Activated T-cell treated with anti-CD3 and anti-CD28 coated beads, Interleukin-2, amount 50 U/mL, for 72 hours (primary cell): ENCODE measurements around the gene MSRB1. TPM values are rescaled to one million over a fixed set of nuclear protein-coding genes. Genes with fewer than 3 reads are reported as not detected.

Experiments
- ATAC-seq, 2 donors: fragments of 150-1000 bp; cut with Tn5 transposase; replicated peaks in 1 of 2; 2 replicates each; pipeline ENCODE4 v1.10.0; 2021; ENCODE audit warnings: moderate library complexity in 2 of 2, mild to moderate bottlenecking in 1 of 2
- DNase-seq, 2 donors: peaks; one replicate each; pipeline ENCODE4 v3.0.0; 2021 to 2022; ENCODE audit warnings: mixed read lengths in 1 of 2
- H3K27ac Mint-ChIP-seq: one replicate; pipeline ENCODE4 v1.8.0; 2022; ENCODE audit warnings: mild to moderate bottlenecking, moderate library complexity, mixed read lengths
- H3K27me3 Mint-ChIP-seq: one replicate; pipeline ENCODE4 v1.8.0; 2022; ENCODE audit warnings: low read depth, mixed read lengths
- H3K36me3 Mint-ChIP-seq, 2 donors: one replicate each; pipeline ENCODE4 v1.8.0; 2022; ENCODE audit warnings: mixed read lengths in 2 of 2, mild to moderate bottlenecking in 1 of 2; ENCODE audit not compliant: insufficient read depth in 2 of 2
- H3K4me1 Mint-ChIP-seq: one replicate; pipeline ENCODE4 v1.8.0; 2022; ENCODE audit warnings: low read depth, mixed read lengths
- H3K4me3 Mint-ChIP-seq, 2 donors: one replicate each; pipeline ENCODE4 v1.8.0; 2022; ENCODE audit warnings: mild to moderate bottlenecking in 2 of 2, mixed read lengths in 2 of 2, moderate library complexity in 2 of 2
- H3K9me3 Mint-ChIP-seq, 2 donors: one replicate each; pipeline ENCODE4 v1.8.0; 2022; ENCODE audit warnings: mixed read lengths in 2 of 2
- total RNA-seq, 2 donors: library from RNA; stranded (reverse); gene quantifications; one replicate each; pipeline ENCODE4 v1.2.3, GENCODE V29; 2022

The MSRB1 gene
- total RNA-seq, 2 donors from 2014 or later = 17.9 to 18.8 TPM

DNA sequence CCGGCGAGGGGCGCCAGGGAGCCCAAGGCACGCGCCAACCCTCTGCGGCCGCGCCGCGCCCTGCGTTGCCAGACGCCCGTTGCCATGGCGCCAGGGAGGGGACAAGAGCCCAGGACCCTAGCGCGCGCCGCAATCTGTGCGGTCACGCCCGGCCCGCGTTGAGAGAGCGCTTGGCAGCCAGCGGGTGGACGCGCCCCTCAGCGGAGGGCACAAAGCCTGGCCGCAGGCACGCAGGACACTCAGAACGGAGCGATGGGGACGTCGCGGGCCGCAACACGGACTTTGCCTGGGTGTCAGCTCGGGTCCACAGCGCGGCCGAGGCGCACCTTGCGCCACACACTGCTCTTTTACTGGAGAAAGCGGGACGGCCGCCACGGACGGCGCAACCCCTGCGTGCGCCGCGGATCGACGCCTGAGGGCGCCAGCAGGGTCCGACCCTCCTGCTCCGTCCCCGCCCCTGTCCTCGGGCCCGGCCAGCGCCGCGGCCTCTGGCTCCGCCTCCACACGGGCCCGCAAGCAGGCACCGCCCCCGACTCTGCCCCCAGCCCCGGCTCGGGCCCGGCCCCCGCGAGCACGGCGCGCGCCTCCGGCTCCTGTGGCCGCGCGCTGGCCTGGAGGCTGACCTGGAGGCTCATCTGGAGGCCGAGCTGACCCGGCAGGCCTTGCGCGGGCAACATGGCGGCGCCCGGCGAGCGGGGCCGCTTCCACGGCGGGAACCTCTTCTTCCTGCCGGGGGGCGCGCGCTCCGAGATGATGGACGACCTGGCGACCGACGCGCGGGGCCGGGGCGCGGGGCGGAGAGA, 40.7 kb upstream of the MSRB1 start, which contains the start of gene GFER:
Gene GFER (plus strand): TSS at position 650 of the 803 bp plus-strand sequence. CDS start 26 bp downstream, at position 676.
- Mint-ChIP-seq H3K9me3 (no peaks in the 10 kb centered on the region), H3K4me3 (peak within 1 kb of the TSS; percentile 85 to 89), H3K36me3 (peaks cover 0 to 4% of the 10 kb centered on the region in 2 donors), H3K4me1 (peaks cover 32% of the 10 kb centered on the region), H3K27ac (no peak within 1 kb of the TSS), H3K27me3 (peaks cover 33% of the 10 kb centered on the region)
- ATAC-seq (peak; percentile 85 to 91), DNase-seq (peak; percentile 86 to 88)

DNA sequence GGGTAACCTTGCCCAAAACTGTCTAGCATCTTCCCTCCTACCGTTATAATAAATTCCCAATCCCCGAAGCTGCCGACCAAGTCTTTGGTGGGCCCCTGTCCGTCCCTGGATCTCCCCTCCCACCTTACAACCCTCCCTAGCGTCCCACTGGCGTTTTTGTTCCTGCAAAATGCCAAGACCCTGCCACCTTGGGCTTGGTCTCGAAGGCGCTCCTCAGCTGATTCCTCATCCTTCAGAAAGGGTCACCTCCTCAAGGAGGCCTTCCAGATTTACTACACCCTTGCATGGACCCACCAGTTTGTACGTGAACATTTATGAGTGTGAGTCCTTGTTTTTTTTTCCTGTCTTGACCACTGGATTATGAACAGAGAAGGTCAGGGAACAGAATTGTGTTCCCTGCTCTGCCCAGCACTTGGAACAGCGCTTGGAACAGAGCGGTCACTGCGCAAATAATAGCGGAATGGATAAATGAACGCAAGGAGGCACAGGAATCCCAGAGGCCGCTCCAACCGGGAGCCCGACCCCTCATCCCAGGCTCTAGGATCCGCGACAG, 40.1 kb upstream of the MSRB1 start:
- no peak for ATAC-seq
- H3K9me3 Mint-ChIP-seq = no peaks in the 10 kb centered on the region
- H3K27ac Mint-ChIP-seq = no peak overlapping the region

GRCh38 chr16:1982013-1982433, 39.0 kb upstream of the MSRB1 start:
- no peak overlapping the region for H3K27ac Mint-ChIP-seq
- peaks cover 2 to 4% of the 10 kb centered on the region in 2 donors for H3K36me3 Mint-ChIP-seq
- DNase-seq (no peak), ATAC-seq (no peak)
- peaks cover 32% of the 10 kb centered on the region for H3K4me1 Mint-ChIP-seq
- peaks cover 28% of the 10 kb centered on the region for H3K27me3 Mint-ChIP-seq
- no peaks in the 10 kb centered on the region for H3K9me3 Mint-ChIP-seq
- no peak overlapping the region for H3K4me3 Mint-ChIP-seq

More for the DNA sequence above, 40.1 kb upstream of the MSRB1 start:
- peaks cover 32% of the 10 kb centered on the region for H3K4me1 Mint-ChIP-seq
- H3K27me3 Mint-ChIP-seq = peaks cover 28% of the 10 kb centered on the region
- H3K4me3 Mint-ChIP-seq = peak overlapping the region; percentile 85 to 89
- H3K36me3 Mint-ChIP-seq = peaks cover 0 to 4% of the 10 kb centered on the region in 2 donors
- no peak for DNase-seq

- peaks cover 32% of the 10 kb centered on the region for H3K4me1 Mint-ChIP-seq
- peak in 1 of 2 donors; percentile 11 for ATAC-seq
- H3K27me3 Mint-ChIP-seq = peaks cover 28% of the 10 kb centered on the region
- H3K4me3 Mint-ChIP-seq = peak within 1 kb of the TSS in 1 of 2 donors; percentile 89
- no peak within 1 kb of the TSS for H3K27ac Mint-ChIP-seq
- DNase-seq = no peak
- peaks cover 2% of the 10 kb centered on the region in 2 donors for H3K36me3 Mint-ChIP-seq
- no peaks in the 10 kb centered on the region for H3K9me3 Mint-ChIP-seq
These were observed 38.4 kb upstream of the MSRB1 start, which contains the start of gene NOXO1 for GRCh38 chr16:1981398-1981836. NOXO1 (minus strand) TSS chr16:1981469; CDS start chr16:1981179, 290 bp downstream.

DNA sequence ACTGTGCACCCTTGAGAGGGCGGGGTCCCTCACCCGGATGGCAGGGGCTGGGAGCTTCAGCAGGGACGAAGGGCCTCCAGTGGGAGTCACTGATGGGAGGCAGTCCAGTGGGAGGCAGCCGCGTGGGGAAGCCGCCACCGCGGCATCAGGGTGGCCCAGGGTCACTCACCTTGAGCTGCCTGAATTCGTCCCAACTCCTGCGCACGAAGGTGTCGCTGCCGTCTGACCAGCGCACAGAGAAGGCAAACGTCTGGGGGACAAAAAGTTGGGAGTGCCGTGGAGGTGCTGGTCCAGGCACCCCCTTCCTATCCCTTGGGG, 37.7 kb upstream of the MSRB1 start:
- H3K4me1 Mint-ChIP-seq = peaks cover 32% of the 10 kb centered on the region
- no peaks in the 10 kb centered on the region for H3K9me3 Mint-ChIP-seq
- no peak overlapping the region for H3K4me3 Mint-ChIP-seq
- DNase-seq (no peak), ATAC-seq (no peak)
- no peak overlapping the region for H3K27ac Mint-ChIP-seq
- H3K36me3 Mint-ChIP-seq = peaks cover 0 to 2% of the 10 kb centered on the region in 2 donors
- peaks cover 28% of the 10 kb centered on the region for H3K27me3 Mint-ChIP-seq

- no peaks in the 10 kb centered on the region for H3K9me3 Mint-ChIP-seq
- H3K36me3 Mint-ChIP-seq = peaks cover 0 to 2% of the 10 kb centered on the region in 2 donors
- no peak overlapping the region for H3K27ac Mint-ChIP-seq
- ATAC-seq = no peak
- peaks cover 28% of the 10 kb centered on the region for H3K27me3 Mint-ChIP-seq
- peaks cover 30% of the 10 kb centered on the region for H3K4me1 Mint-ChIP-seq
- no peak for DNase-seq
- no peak overlapping the region for H3K4me3 Mint-ChIP-seq
These were observed 37.2 kb upstream of the MSRB1 start for GRCh38 chr16:1980030-1980769.

DNA sequence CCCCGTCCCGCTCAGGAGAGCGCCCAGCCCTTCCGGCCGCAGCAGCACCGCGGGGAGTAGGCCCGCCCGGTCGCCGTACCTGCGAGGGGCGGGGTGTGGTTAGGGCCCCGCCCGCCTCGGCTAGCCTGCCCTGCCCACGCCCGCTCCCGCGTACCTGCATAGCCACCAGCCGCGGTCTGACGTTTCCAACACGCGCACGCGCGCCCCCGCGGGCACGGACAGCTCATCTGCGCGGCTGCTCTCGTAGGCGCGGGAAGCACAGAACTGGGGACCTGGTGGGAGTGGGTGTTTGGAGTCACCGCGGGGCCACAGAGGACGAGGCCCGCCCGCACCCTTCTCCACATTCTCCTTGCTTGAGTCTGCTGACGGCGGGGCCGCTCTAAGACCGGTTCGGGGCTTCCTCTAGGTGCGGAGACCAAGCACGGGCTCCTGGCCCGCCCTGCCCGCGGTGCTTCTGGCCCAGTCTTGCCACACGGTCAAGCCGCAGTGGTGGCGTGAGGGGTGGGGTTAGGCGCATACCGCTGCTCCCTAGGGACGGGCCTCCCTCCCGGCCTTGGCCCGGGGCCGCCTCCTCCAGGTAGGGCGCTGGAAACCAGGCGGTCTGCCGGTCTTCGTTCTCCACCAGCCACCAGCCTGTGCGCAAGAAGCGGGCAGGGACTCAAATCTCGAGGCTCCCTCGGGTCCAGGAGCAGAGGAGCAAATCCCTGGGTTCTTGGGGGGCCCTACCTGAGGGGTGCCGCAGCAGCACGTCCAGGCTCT, 36.5 kb upstream of the MSRB1 start:
- Mint-ChIP-seq H3K36me3 (peaks cover 0 to 2% of the 10 kb centered on the region in 2 donors), H3K4me1 (peaks cover 23% of the 10 kb centered on the region), H3K27ac (no peak overlapping the region), H3K4me3 (no peak overlapping the region), H3K9me3 (no peaks in the 10 kb centered on the region), H3K27me3 (peaks cover 28% of the 10 kb centered on the region)
- no peak for ATAC-seq
- peak in 1 of 2 donors; percentile 31 for DNase-seq

- H3K9me3 Mint-ChIP-seq = no peaks in the 10 kb centered on the region
- no peak for ATAC-seq
- peaks cover 28% of the 10 kb centered on the region for H3K4me1 Mint-ChIP-seq
- H3K4me3 Mint-ChIP-seq = no peak overlapping the region
- DNase-seq = no peak
- H3K27ac Mint-ChIP-seq = no peak overlapping the region
- peaks cover 0 to 2% of the 10 kb centered on the region in 2 donors for H3K36me3 Mint-ChIP-seq
- H3K27me3 Mint-ChIP-seq = peaks cover 28% of the 10 kb centered on the region
These were observed 35.6 kb upstream of the MSRB1 start for GRCh38 chr16:1978476-1979120.

- Mint-ChIP-seq H3K4me1 (peaks cover 30% of the 10 kb centered on the region), H3K27me3 (peaks cover 22% of the 10 kb centered on the region), H3K9me3 (no peaks in the 10 kb centered on the region), H3K4me3 (no peak overlapping the region), H3K27ac (no peak overlapping the region), H3K36me3 (peaks cover 0 to 2% of the 10 kb centered on the region in 2 donors)
- no peak for DNase-seq
- ATAC-seq = no peak
These were observed 34.9 kb upstream of the MSRB1 start for GRCh38 chr16:1977875-1978268.

DNA sequence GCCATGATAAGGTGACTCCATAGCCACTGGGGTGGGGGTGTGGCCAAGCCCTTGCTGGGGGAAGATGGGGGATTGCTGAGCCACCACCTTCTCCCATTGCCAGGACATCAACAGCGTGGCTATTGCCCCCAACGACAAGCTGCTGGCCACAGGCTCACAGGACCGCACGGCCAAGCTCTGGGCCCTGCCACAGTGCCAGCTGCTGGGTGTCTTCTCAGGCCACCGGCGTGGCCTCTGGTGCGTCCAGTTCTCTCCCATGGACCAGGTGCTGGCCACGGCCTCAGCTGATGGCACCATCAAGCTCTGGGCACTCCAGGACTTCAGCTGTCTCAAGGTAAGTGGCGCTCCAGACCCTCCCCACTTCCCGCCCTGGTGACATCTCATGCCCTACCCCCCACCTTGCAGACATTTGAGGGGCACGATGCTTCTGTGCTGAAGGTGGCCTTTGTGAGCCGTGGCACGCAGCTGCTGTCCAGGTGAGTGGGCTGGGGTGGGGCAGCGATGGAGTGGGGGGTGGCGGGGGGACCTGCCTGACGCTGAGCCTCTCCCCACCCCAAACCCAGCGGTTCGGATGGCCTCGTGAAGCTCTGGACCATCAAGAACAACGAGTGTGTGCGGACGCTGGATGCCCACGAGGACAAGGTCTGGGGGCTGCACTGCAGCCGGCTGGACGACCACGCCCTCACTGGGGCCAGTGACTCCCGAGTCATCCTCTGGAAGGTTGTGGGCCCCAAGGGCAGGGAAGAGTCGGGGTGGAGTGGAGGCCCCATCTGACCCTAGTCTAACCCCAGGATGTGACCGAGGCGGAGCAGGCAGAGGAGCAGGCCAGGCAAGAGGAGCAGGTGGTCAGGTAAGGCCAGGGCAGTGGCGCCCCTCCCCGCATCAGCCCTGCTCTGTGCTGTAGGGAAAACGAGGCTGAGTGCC, 34.2 kb upstream of the MSRB1 start:
- no peak for ATAC-seq
- H3K4me3 Mint-ChIP-seq = no peak overlapping the region
- no peaks in the 10 kb centered on the region for H3K9me3 Mint-ChIP-seq
- H3K36me3 Mint-ChIP-seq = peaks cover 0 to 2% of the 10 kb centered on the region in 2 donors
- peaks cover 15% of the 10 kb centered on the region for H3K27me3 Mint-ChIP-seq
- peaks cover 28% of the 10 kb centered on the region for H3K4me1 Mint-ChIP-seq
- H3K27ac Mint-ChIP-seq = no peak overlapping the region
- DNase-seq = no peak

DNA sequence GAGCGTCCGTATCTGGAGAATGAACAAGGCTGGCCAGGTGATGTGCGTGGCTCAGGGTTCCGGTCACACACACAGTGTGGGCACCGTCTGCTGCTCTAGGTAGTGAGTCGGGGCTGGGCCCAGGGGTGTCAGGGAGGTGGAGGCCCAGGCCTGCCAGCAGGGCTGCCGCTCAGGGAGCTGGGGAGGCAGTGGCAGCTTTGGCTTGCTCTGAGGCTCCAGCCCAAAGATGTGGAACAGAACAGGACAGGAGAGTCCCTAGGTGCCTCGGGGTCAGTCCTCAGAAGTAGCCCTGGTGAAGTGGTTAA, 33.2 kb upstream of the MSRB1 start:
- no peak for ATAC-seq
- Mint-ChIP-seq H3K4me3 (no peak overlapping the region), H3K27ac (no peak overlapping the region), H3K9me3 (no peaks in the 10 kb centered on the region), H3K36me3 (peaks cover 4 to 6% of the 10 kb centered on the region in 2 donors), H3K27me3 (peaks cover 5% of the 10 kb centered on the region), H3K4me1 (peaks cover 30% of the 10 kb centered on the region)
- no peak for DNase-seq
